Measurements from ENCODE around the gene PKD1.

- TF ChIP-seq TAF1 (IDR thresholded peaks at IDR 0.05; ENCODE audit: borderline replicate concordance, low read depth, low read length) (no peak), POLR2A (IDR thresholded peaks at IDR 0.05; ENCODE audit: low read depth, low read length) (no peak)
These were observed 34.4 kb upstream of the PKD1 start for GRCh38 chr16:2170080-2170479.

Measured in GM12892 (cell line).